ES-I3 (cell line): ENCODE results near the gene SFXN3.

Source experiments
- H3K36me3 ChIP-seq: 2 replicates; pipeline ENCODE4 v1.6.1; 2013; ENCODE audit warnings: mild to moderate bottlenecking, low read length, control low read depth, moderate library complexity; ENCODE audit not compliant: insufficient read depth
- H3K4me1 ChIP-seq: 2 replicates; pipeline ENCODE4 v1.6.1; 2013; ENCODE audit warnings: mild to moderate bottlenecking, control low read depth, low read length; ENCODE audit not compliant: insufficient read depth
- H3K9ac ChIP-seq: 2 replicates; pipeline ENCODE4 v1.6.1; 2013; ENCODE audit warnings: low read depth, mild to moderate bottlenecking, low read length, moderate library complexity
- H3K9me3 ChIP-seq: 2 replicates; pipeline ENCODE4 v1.6.1; 2013; ENCODE audit warnings: mild to moderate bottlenecking, low read length, moderate library complexity; ENCODE audit not compliant: control insufficient read depth, insufficient read depth

The SFXN3 gene

DNA sequence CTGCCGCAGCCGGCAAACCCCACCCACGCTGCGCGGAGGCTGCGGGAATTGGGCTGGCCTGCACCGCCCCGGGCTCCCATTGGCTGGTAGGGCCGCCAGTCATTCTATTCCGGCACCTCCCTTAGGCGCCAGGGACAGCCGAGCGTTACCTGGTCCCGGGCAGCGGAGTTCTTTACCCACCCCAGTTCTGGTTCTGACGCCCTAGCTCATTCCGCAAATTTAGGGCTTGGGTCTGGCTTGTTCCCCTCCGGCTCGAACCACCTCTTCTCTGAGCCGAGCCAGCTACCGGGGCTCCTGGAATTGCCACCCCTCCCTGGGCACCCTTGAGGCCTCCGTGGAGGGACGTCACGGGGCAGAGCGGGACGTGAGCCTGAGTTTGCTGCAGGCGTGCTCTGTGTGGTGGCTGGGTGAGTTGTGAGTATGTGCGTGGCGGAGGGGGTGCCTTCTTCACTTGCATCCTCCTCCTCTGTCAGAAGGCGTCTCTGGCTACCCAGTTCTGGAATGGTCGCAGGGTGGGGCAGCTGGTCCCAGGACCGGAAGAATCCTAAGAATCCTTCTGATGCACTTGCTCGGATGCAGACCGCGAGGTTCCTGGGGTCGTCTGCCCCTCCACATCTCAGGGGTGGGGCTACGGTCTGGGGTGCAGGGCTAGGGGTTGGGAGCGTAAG lies at the start of gene SFXN3, which contains the start of gene PDZD7:
SFXN3 (plus strand) TSS at position 107 of the 668 bp plus-strand sequence. CDS start 3,461 bp downstream, outside the sequence.
PDZD7 (minus strand) TSS at position 2 of the 668 bp plus-strand sequence. CDS start 910 bp downstream, outside the sequence.
- no peaks in the 10 kb centered on the region for H3K36me3 ChIP-seq
- H3K9ac ChIP-seq = peak within 1 kb of the TSS; percentile 47

GRCh38 chr10:100982916-100983830 lies 47.9 kb upstream of the SFXN3 start:
- Histone ChIP-seq H3K9me3 (no peaks in the 10 kb centered on the region), H3K4me1 (peaks cover 3% of the 10 kb centered on the region; the same call in 1 of the 2 replicates), H3K9ac (no peak overlapping the region), H3K36me3 (no peaks in the 10 kb centered on the region)

More for the DNA sequence above, at the start of gene SFXN3, which contains the start of gene PDZD7:
- H3K4me1 ChIP-seq = peaks cover 14% of the 10 kb centered on the region
- no peaks in the 10 kb centered on the region for H3K9me3 ChIP-seq

- Histone ChIP-seq H3K4me1 (peaks cover 5% of the 10 kb centered on the region; the same call in 1 of the 2 replicates), H3K36me3 (no peaks in the 10 kb centered on the region), H3K9ac (no peak overlapping the region), H3K9me3 (no peaks in the 10 kb centered on the region)
These were observed 47.0 kb upstream of the SFXN3 start for GRCh38 chr10:100983868-100984671.

DNA sequence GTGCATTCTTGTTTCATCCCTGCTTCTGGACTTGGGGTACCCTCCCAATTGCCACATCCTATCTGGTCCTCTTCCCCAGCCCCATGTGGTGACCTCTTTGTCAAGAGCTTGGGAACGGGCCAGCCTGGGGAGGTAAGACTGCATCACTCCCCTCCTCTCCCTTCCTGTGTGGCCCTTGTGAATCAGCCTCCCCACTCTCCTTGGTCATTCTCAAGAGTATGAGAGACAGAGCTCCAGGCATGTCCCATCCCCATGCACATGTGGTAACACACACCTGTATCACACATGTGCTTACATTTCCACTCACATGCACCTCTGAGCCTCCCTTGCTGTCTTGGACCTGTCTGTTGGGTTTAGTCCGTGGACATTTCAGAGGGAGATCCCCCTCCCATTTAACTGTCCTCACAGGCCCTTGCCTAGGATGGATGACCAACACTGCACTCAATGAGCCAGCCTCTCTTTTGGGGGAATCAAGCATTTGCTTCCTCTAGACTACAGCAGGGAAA lies 46.3 kb upstream of the SFXN3 start:
- Histone ChIP-seq H3K4me1 (peaks cover 5% of the 10 kb centered on the region; the same call in 1 of the 2 replicates), H3K9ac (no peak overlapping the region), H3K36me3 (peaks cover 6% of the 10 kb centered on the region; the same call in 1 of the 2 replicates)

DNA sequence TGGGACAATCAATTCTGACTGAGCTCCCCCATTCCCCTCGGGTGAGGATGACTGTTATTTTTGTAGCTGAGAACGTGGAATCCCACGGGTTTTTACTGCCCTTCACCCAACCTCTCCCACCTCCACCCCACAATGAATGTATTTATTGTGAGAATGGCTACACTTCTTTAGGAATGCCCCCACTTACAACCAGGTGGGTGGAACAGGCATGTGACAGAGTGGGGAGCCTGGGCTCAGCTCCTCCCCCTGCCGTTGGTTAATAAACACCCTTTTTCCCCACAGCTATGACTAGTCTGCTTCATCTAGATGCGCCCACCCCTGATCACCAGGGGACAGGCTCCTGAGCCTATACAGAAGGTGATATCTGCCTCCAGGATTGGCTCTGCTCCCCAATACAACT lies 45.7 kb upstream of the SFXN3 start:
- Histone ChIP-seq H3K4me1 (peaks cover 5% of the 10 kb centered on the region; the same call in 1 of the 2 replicates), H3K9ac (no peak overlapping the region), H3K9me3 (no peaks in the 10 kb centered on the region), H3K36me3 (peaks cover 8% of the 10 kb centered on the region)

More for the DNA sequence above, 46.3 kb upstream of the SFXN3 start:
- H3K9me3 ChIP-seq = no peaks in the 10 kb centered on the region

GRCh38 chr10:100986623-100986951 lies 44.4 kb upstream of the SFXN3 start:
- Histone ChIP-seq H3K9me3 (no peaks in the 10 kb centered on the region), H3K36me3 (peaks cover 20% of the 10 kb centered on the region), H3K4me1 (peaks cover 5% of the 10 kb centered on the region; the same call in 1 of the 2 replicates), H3K9ac (peak overlapping the region; percentile 100)

- Histone ChIP-seq H3K9ac (peak within 1 kb of the TSS; percentile 100), H3K36me3 (peaks cover 20% of the 10 kb centered on the region), H3K9me3 (no peaks in the 10 kb centered on the region), H3K4me1 (peaks cover 5% of the 10 kb centered on the region; the same call in 1 of the 2 replicates)
These were observed 43.9 kb upstream of the SFXN3 start, which contains the start of the genes MRPL43 and TWNK for GRCh38 chr10:100986952-100987684. TSS of gene MRPL43 (minus strand) at chr10:100987497. CDS start at chr10:100987443, 54 bp downstream. TSS of gene TWNK (plus strand) at chr10:100987543. CDS start at chr10:100988211, 668 bp downstream.

GRCh38 chr10:100987685-100988049 lies 43.4 kb upstream of the SFXN3 start:
- H3K36me3 ChIP-seq = peaks cover 20% of the 10 kb centered on the region
- H3K9me3 ChIP-seq = no peaks in the 10 kb centered on the region
- H3K4me1 ChIP-seq = peaks cover 5% of the 10 kb centered on the region; the same call in 1 of the 2 replicates
- peak overlapping the region; percentile 100 for H3K9ac ChIP-seq

DNA sequence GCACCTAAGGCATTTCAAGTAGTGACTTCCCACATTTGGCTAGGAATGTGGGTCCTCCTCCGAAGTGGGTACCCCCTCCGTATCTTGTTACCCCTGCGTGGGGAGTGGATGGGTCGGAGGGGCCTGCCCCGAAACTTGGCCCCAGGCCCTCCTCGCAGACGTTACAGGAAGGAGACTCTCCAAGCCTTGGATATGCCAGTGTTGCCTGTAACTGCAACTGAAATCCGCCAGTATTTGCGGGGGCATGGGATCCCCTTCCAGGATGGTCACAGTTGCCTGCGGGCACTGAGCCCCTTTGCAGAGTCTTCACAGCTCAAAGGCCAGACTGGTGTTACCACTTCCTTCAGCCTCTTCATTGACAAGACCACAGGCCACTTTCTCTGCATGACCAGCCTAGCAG lies 42.9 kb upstream of the SFXN3 start:
- H3K9me3 ChIP-seq = no peaks in the 10 kb centered on the region
- peak overlapping the region; percentile 100 for H3K9ac ChIP-seq
- peaks cover 5% of the 10 kb centered on the region; the same call in 1 of the 2 replicates for H3K4me1 ChIP-seq
- H3K36me3 ChIP-seq = peaks cover 20% of the 10 kb centered on the region

DNA sequence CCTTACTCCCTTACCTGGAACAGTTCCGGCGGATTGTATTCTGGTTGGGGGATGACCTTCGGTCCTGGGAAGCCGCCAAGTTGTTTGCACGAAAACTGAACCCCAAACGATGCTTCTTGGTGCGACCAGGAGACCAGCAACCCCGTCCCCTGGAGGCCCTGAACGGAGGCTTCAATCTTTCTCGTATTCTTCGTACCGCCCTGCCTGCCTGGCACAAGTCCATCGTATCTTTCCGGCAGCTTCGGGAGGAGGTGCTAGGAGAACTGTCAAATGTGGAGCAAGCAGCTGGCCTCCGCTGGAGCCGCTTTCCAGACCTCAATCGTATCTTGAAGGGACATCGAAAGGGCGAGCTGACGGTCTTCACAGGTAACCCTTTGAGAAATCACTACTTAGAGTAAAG lies 41.9 kb upstream of the SFXN3 start:
- Histone ChIP-seq H3K9ac (no peak overlapping the region), H3K9me3 (no peaks in the 10 kb centered on the region), H3K4me1 (peaks cover 5% of the 10 kb centered on the region; the same call in 1 of the 2 replicates), H3K36me3 (peaks cover 28% of the 10 kb centered on the region)

- Histone ChIP-seq H3K4me1 (peaks cover 9% of the 10 kb centered on the region; the same call in 1 of the 2 replicates), H3K36me3 (peaks cover 29% of the 10 kb centered on the region), H3K9me3 (no peaks in the 10 kb centered on the region), H3K9ac (no peak overlapping the region)
These were observed 36.9 kb upstream of the SFXN3 start for GRCh38 chr10:100993986-100994708.

GRCh38 chr10:100995181-100995580 lies 35.9 kb upstream of the SFXN3 start:
- Histone ChIP-seq H3K36me3 (peaks cover 22% of the 10 kb centered on the region), H3K9me3 (no peaks in the 10 kb centered on the region), H3K4me1 (peaks cover 9% of the 10 kb centered on the region; the same call in 1 of the 2 replicates), H3K9ac (no peak overlapping the region)
